HCT116 (cell line): ENCODE data around the gene CERS5.

ENCODE experiments used
- EZH2 ChIP-seq: fragments of 200-600 bp; sonication (generic); IDR thresholded peaks from 2 replicates; pipeline ENCODE4 v1.6.1; 2017; ENCODE audit warnings: antibody characterized with exemption, mixed run types
- TF ChIP-seq, protein P1 (sequence below), 3 experiments: fragments of 200-600 bp in 1 of 3; sonication (generic) in 1 of 3; IDR thresholded peaks in 2 of 3; conservative IDR thresholded peaks in 1 of 3; 2 replicates each; pipeline ENCODE4 v1.5.1; 2012 to 2017; ENCODE audit warnings: low read depth in 2 of 3, low read length in 2 of 3, antibody characterized with exemption in 1 of 3, borderline replicate concordance in 1 of 3, control low read depth in 1 of 3, mild to moderate bottlenecking in 1 of 3, mixed read lengths in 1 of 3, mixed run types in 1 of 3, moderate library complexity in 1 of 3; ENCODE audit not compliant: insufficient read depth in 1 of 3

GRCh38 chr12:50087995-50088394, 79.2 kb downstream of the CERS5 start:
- no peak for TF ChIP-seq EZH2
- TF ChIP-seq, protein P1, sequence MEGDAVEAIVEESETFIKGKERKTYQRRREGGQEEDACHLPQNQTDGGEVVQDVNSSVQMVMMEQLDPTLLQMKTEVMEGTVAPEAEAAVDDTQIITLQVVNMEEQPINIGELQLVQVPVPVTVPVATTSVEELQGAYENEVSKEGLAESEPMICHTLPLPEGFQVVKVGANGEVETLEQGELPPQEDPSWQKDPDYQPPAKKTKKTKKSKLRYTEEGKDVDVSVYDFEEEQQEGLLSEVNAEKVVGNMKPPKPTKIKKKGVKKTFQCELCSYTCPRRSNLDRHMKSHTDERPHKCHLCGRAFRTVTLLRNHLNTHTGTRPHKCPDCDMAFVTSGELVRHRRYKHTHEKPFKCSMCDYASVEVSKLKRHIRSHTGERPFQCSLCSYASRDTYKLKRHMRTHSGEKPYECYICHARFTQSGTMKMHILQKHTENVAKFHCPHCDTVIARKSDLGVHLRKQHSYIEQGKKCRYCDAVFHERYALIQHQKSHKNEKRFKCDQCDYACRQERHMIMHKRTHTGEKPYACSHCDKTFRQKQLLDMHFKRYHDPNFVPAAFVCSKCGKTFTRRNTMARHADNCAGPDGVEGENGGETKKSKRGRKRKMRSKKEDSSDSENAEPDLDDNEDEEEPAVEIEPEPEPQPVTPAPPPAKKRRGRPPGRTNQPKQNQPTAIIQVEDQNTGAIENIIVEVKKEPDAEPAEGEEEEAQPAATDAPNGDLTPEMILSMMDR (IDR thresholded peaks at IDR 0.05 in 2 of 3, conservative IDR thresholded peaks at IDR 0.05 in 1 of 3; ENCODE audit: borderline replicate concordance in 1 of 3, insufficient read depth in 1 of 3, low read depth in 2 of 3, low read length in 2 of 3), result no peak
